ENCODE results near the gene CHMP2B.
"Not testable (repeated sequence)": the region's sequence is repeated elsewhere in the genome, so short reads cannot be mapped to it uniquely, and the experiment has no call there.

Gene CHMP2B

GRCh38 chr3:87236093-87236492 is 9.0 kb downstream of the CHMP2B start:
- DNase-seq = no peak

DNA sequence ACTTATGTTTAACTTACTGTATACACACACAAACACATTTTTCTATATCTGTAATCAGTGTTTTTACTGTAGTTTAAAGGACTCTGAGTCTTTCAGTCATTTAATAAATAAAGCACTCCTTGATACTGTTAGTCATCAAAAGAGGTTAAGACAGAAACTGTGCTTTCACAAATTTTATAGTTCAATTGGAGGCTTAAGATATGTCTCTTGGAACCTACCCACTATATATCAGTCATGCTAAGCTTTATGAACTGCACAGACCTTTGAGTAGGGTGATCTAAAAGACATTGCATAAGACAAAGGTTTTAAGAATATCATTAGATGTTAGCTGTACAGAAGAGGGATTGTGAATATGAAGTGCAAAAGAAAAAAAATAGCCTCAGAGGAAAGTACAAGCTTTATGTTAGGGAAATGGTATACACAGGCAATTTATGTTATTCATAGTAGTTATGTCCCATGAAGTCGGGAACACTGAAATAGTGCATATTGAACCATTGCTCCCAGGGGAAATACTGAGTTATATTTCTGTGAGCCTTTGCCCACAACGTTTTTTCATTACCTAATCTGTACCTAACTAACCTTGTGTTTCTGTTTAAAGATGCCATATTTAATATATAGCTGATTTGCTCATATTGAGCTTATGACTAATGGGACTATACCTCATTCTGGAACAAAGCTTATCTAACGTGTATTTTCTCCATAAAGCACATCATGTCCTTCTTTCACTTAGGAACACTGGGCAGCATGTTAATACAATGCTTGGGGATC is 19.7 kb downstream of the CHMP2B start:
- no peak for DNase-seq

GRCh38 chr3:87247430-87247773 is 20.3 kb downstream of the CHMP2B start:
- DNase-seq = no peak

DNA sequence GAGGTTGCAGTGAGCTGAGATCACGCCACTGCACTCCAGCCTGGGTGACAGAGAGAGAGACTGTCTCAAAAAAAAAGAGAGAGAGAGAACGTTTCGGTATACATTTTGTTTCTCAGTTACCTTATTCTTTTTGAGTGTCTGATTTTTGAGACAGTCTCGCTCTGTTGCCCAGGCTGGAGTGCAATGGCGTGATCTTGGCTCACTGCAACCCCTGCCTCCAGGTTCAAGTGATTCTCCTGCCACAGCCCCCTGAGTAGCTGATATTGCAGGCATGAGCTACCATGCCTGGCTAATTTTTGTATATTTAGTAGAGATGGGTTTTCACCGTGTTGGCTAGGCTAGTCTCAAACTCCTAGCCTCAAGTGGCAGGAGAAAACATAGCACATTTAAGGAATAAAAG is 21.1 kb downstream of the CHMP2B start:
- DNase-seq = not testable (repeated sequence)

DNA sequence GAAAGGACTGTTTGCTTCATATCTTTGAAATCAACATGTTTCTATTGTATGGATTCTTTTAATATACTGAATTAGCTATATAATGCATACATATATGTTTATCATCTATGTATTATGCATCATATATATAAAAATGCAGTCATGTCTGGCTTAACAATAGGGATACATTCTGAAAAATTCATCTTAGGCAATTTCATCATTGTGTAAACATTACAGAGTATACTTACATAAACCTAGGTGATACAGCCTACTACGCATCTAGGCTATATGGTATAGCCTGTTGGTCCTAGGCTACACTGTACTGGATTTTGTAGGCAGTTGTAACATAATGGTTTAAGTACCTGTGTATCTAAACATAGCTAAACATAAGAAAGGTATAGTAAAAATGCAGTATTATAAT is 21.7 kb downstream of the CHMP2B start:
- DNase-seq = no peak

DNA sequence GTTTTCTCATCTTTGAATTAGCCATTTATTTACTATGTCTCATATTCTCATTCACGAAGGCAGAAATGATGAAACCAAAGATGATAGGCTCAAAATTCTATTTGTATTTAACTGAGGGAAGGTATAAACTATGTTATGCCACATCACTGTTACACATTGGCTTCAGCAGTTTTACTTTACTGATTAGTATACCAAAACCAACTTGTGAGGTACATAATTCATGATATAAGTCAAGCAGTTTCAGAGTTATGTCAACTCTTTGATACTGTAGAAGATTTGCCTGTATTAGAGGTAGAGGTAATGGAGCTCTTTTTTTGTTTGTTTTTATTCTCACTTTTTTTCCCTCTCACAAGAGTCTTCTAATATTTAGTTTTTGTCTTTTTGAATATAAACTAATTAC is 22.9 kb downstream of the CHMP2B start:
- DNase-seq = no peak

DNA sequence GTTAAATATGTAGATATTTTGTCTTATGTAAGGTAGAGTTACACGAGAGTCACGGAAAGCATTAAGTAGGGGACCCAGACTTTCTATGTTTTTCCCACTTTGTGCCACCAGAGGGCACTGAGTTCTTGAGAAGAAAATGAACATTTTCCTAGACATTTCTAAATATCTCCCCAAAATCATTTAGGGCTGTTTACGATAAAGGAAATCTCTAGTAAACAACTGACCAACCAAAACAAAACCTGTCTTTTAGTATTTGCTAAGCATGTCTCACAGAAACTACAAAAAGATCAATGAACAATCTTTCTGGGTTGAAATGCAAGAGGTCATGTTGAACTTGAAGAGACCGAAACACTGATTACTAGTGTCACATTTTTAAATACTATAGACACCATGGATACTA is 33.2 kb downstream of the CHMP2B start:
- DNase-seq = peak; percentile 45

DNA sequence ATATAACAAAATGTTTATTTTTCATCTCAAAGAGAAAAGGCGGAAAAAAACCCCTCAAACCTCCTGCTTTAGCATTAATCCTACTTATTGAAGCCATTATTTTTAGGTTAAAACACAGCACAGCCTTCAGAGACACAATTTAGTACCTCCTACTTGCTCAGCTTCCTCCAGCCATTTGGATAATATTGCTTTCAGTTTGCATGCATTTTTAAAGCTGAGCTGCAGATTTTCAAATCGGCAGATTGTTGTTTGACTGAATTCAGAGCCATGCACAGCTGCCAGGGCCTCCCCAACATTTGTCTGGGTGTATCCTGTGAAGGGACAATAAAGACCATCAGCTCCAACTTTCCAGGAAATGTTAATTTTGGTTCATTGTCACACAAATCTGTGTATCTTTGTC is 34.8 kb downstream of the CHMP2B start:
- no peak for DNase-seq

DNA sequence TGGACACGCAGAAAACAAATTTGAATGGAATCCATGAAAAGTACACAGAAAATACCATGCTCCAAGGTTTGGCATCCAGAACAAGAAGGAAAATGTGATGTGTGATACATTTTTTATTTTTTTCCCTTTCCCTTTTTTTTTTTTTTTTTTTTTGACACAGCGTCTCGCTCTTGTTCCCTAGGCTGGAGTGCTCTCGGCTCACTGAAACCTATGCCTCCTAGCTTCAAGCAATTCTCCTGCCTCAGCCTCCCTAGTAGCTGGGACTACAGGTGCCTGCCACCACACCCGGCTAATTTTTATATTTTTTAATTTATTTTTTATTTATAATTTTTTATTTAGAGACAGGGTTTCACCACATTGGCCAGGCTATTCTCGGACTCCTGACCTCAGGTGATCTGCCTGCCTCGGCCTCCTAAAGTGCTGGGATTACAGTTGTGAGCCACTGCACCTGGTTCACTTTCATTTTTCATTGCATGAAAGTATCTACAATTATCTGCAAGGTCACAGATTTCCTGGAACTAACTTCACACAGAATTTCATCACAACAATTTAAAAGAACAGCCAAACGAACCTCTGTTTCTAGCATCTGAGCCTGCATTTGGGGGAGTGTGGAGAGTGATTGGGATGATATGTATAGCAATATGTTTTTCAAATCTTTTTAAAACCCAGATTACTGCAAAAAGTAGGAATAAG is 41.0 kb downstream of the CHMP2B start:
- DNase-seq = no peak

DNA sequence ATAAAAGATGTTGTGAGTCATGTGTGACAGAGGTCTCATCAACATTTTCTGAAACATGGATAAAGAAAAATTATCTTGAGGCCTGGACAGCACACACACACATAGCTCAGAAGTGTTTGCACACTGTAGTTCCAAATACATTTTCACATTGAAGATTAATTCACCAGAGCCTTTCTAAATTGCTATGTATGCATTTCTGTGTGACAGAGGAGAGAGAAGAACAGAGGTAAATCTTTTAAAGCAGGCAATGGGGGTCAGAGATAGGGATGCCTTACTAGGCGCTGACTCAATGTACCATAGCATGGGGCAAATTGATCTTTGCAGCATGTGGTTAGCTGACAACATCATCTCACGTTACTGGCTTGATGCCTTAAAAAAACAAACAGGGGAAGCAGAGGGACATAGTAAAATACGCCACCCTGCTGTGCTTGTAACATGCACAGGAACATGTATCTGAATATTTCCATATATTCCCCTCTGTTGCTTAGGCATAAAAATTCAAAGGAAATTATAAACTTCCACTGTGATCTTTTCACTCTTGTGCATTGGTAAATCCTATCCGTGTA is 41.6 kb downstream of the CHMP2B start:
- no peak for DNase-seq

DNA sequence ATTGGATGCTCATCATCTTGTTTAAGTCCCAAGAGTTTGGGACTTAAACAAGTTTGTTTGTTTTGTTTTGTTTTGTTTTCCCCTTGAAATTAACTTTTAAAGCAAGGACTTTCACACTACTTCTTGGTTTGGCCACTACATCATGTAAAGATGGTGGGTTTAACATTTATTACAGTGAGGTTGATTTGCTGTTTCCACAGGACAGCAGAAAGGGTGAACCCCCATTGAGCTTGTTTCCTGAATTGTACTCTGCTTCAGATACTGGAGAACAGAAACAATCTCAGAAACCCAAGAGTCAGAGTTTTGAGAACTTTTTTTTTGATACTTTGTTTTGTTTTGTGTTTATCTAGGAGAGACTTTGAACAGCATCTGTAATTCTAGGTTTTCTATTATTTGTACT is 42.6 kb downstream of the CHMP2B start:
- DNase-seq = no peak

GRCh38 chr3:87270908-87271700 is 44.0 kb downstream of the CHMP2B start:
- DNase-seq = no peak

GRCh38 chr3:87272718-87273341 is 45.7 kb downstream of the CHMP2B start:
- DNase-seq = no peak

DNA sequence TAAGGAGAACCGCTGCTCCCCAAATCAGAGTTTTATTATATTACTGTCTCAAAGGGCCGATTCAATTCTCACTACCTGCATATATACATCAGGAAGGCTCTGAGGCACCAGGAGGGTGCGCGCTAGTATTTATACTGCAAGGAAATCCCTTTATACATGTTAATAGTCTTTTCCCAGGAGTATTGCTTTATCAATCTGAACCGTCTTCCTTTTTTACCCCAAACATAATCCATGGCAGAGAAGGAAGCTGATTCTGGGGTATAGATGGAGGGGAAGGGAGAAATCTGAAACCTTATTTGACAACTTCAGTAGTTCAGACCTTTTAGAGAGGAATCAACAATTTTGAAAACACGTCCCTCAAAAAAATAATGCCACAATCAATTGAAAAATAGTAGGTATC is 49.4 kb downstream of the CHMP2B start, which contains the start of gene POU1F1:
TSS of gene POU1F1 (minus strand) at position 101 of the 400 bp plus-strand sequence. CDS start 122 bp downstream, outside the sequence.
- no peak for DNase-seq

- no peak for DNase-seq
Observed at GRCh38 chr3:87287011-87287410, 59.9 kb downstream of the CHMP2B start.

DNA sequence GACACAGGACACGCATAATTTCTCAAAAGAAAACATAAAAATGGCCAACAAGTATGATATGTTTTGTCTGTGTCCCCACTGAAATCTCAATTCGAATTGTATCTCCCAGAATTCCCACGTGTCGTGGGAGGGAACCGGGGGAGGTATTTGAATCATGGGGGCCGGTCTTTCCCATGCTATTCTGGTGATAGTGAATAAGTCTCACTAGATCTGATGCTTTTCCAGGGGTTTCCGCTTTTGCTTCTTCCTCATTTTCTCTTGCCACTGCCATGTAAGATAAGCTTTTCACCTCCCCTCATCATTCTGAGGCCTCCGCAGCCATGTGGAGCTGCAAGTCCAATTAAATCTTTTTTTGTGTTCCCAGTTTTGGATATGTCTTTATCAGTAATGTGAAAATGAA is 61.3 kb downstream of the CHMP2B start:
- no peak for DNase-seq

DNA sequence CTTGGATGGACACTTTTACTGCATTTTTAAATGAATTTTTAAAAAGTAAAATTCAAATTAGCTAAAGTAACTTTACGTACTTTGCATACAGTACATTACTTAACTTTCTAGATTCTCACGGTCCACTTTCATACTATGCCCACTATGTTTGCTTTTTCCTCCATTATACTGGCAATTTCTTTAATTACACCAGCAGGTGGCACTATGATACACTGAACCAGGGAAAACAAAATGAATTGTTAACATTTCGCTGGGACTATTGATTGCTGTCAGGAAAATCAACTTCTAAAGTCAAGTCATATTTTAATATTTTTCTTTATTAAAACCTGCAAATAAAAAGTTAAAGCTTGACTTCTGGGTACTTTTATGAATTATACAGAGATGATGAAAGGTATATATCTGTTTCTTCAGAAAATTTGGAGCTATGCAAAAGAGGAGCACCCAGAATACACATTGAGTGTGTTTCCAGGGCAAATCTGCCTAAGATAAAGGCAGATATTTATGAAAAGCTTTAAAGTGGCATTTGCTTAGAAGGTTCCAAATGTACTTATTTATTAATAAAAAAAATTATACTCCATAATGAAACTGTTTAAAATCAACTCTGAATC is 71.1 kb downstream of the CHMP2B start:
- DNase-seq = peak; percentile 44

DNA sequence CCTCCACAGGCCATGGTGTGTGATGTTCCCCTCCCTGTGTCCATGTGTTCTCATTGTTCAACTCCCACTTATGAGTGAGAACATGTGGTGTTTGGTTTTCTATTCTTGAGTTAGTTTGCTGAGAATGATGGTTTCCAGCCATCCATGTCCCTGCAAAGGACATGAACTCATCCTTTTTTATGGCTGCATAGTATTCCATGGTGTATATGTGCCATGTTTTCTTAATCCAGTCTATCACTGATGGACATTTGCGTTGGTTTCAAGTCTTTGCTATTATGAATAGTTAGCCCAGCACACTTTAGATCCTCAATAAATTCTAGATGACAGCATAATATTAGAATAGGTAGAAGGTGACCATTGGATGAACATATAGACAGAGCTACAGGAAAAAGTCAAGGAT is 77.9 kb downstream of the CHMP2B start:
- DNase-seq = not testable (repeated sequence)

Data from CD4-positive, alpha-beta T cell treated with Interleukin-21 for 1 hour (primary cell).